GM12878 (cell line): Measurements from ENCODE around the gene GARNL3. TPM values are rescaled to one million over a fixed set of nuclear protein-coding genes. Genes with fewer than 3 reads are reported as not detected.

Experiments used
- ATAC-seq: fragments of 200-7000 bp; cut with Tn5 transposase; 3 replicates; pipeline ENCODE4 v1.9.1; 2020; ENCODE audit warnings: mild to moderate bottlenecking, moderate library complexity
- BruUV-seq: library from RNA; stranded (reverse); fragments of 400-500 nt; replicated peaks from 2 replicates; lab custom pipeline; 2021; lab: Mats Ljungman, UMichigan
- CTCF ChIA-PET: fragments of 300-600 bp; sonication (Branson Sonifier 250); formaldehyde crosslinking; extraction: SDS; loops from one replicate; lab custom pipeline; 2021; ENCODE audit warnings: inconsistent platforms; lab: Yijun Ruan, JAX
- POLR2A ChIA-PET: fragments of 350-600 bp; formaldehyde crosslinking; extraction: SDS; loops from one replicate; lab custom pipeline; 2021; ENCODE audit warnings: inconsistent platforms; lab: Charles Lee
- RAD21 ChIA-PET: fragments of 300-600 bp; sonication (Branson Sonifier 250); formaldehyde crosslinking; loops from one replicate; lab custom pipeline; 2023; ENCODE audit warnings: antibody characterized with exemption; ENCODE audit not compliant: unreplicated experiment; lab: Charles Lee
- SMC1A ChIA-PET: fragments of 300-600 bp; sonication (Branson Sonifier 250); formaldehyde crosslinking; loops from one replicate; lab custom pipeline; 2023; ENCODE audit not compliant: unreplicated experiment, uncharacterized antibody; lab: Charles Lee
- DNase-seq: peaks from one replicate; pipeline ENCODE4 v3.0.0-alpha.2; 2011; ENCODE audit warnings: low read depth, low spot score
- FAIRE-seq: peaks from 3 replicates; lab custom pipeline; 2011; peaks lifted over from hg19 to GRCh38; lab: Jason Lieb, UNC
- H2AFZ ChIP-seq: 2 replicates; pipeline ENCODE4 v1.6.0; 2011; ENCODE audit warnings: low read depth, low read length, control low read depth; ENCODE audit not compliant: control insufficient read depth
- H3K27ac ChIP-seq: 2 replicates; pipeline ENCODE4 v1.5.1; 2011; ENCODE audit warnings: control low read depth; ENCODE audit not compliant: control insufficient read depth, insufficient read depth
- H3K27me3 ChIP-seq, 2 experiments: replicated peaks in 1 of 2; 2 replicates each; pipeline versions ENCODE4 v1.6.0 to v1.6.1; 2011; ENCODE audit warnings: low read length in 1 of 2; ENCODE audit not compliant: control insufficient read depth in 2 of 2, insufficient read depth in 2 of 2
- H3K36me3 ChIP-seq, 2 experiments: 2 replicates each; pipeline ENCODE4 v1.5.1; 2011; ENCODE audit warnings: low read length in 1 of 2; ENCODE audit not compliant: control insufficient read depth in 2 of 2, insufficient read depth in 2 of 2
- H3K4me1 ChIP-seq: 2 replicates; pipeline ENCODE4 v1.6.1; 2011; ENCODE audit warnings: mild to moderate bottlenecking, low read length, moderate library complexity, mixed read lengths; ENCODE audit not compliant: control insufficient read depth, insufficient read depth
- H3K4me2 ChIP-seq: 2 replicates; pipeline ENCODE4 v1.6.0; 2011; ENCODE audit warnings: control low read depth; ENCODE audit not compliant: control insufficient read depth, insufficient read depth
- H3K4me3 ChIP-seq: fragments of 200-600 bp; sonication (generic); 2 replicates; pipeline ENCODE4 v1.5.1; 2016
- H3K79me2 ChIP-seq: 2 replicates; pipeline ENCODE4 v1.6.0; 2011; ENCODE audit warnings: low read length; ENCODE audit not compliant: control insufficient read depth, insufficient read depth
- H3K9ac ChIP-seq: 2 replicates; pipeline ENCODE4 v1.8.0; 2011; ENCODE audit warnings: low read length, control low read depth, mixed read lengths; ENCODE audit not compliant: control insufficient read depth, insufficient read depth
- H3K9me3 ChIP-seq: replicated peaks from 3 replicates; pipeline ENCODE4 v1.5.1; 2011; ENCODE audit warnings: mild to moderate bottlenecking, low read length; ENCODE audit not compliant: control insufficient read depth, insufficient read depth
- H4K20me1 ChIP-seq: 2 replicates; pipeline ENCODE4 v1.6.0; 2011; ENCODE audit not compliant: control insufficient read depth, insufficient read depth
- ATF7 ChIP-seq: fragments of 450-650 bp; IDR thresholded peaks from 2 replicates; pipeline ENCODE4 v1.6.1; 2016; ENCODE audit warnings: low read depth, mild to moderate bottlenecking
- IKZF1 ChIP-seq: fragments of 450-650 bp; conservative IDR thresholded peaks from 2 replicates; pipeline ENCODE4 v1.6.1; 2017; ENCODE audit warnings: antibody characterized with exemption, mild to moderate bottlenecking
- POLR2AphosphoS2 ChIP-seq: IDR thresholded peaks from 2 replicates; pipeline ENCODE4 v1.6.1; 2011; ENCODE audit warnings: low read depth, mild to moderate bottlenecking, low read length, improper control_type of control experiment, moderate library complexity
- RAD51 ChIP-seq: fragments of 450-650 bp; IDR thresholded peaks from 2 replicates; pipeline ENCODE4 v1.6.1; 2016; ENCODE audit warnings: moderate library complexity, mild to moderate bottlenecking, inconsistent platforms
- TBL1XR1 ChIP-seq: IDR thresholded peaks from 2 replicates; pipeline ENCODE4 v1.6.1; 2012; ENCODE audit warnings: low read depth, low read length, improper control_type of control experiment
- ZNF24 ChIP-seq: fragments of 450-650 bp; IDR thresholded peaks from 2 replicates; pipeline ENCODE4 v1.6.1; 2017; ENCODE audit warnings: antibody characterized with exemption, mild to moderate bottlenecking
- ZZZ3 ChIP-seq: IDR thresholded peaks from 2 replicates; pipeline ENCODE4 v1.6.1; 2011; ENCODE audit warnings: low read depth; ENCODE audit not compliant: control insufficient read depth, insufficient read length
- WGBS: methylation state at CpG from one replicate; pipeline ENCODE4 v1.1.6; 2016; ENCODE audit warnings: low lambda C conversion rate; ENCODE audit not compliant: insufficient replicate concordance, insufficient coverage; ENCODE audit errors: missing lambda C conversion rate; 5-methylcytosine and 5-hydroxymethylcytosine counted together
- in situ Hi-C: fragments of 300-500 bp; cut with MboI; formaldehyde crosslinking; loops from 9 replicates; pipeline ENCODE4 v1.14.3; 2018; ENCODE audit warnings: mixed read lengths
- intact Hi-C: fragments of 100-400 bp; cut with micrococcal nuclease; formaldehyde crosslinking; loops from one replicate; pipeline ENCODE4 v1.14.2; 2022; ENCODE audit not compliant: unreplicated experiment
- polyA plus RNA-seq, 11 experiments: library from polyadenylated mRNA; depleted of rRNA in 4 of 11; unstranded in 6 of 11; stranded (reverse) in 5 of 11; fragments of >200 nt; fragmentation: Nextera tagmentation in 4 of 11; fragmentation: Illumina TruSeq in 1 of 11; extraction: Ambion mirVana in 4 of 11; extraction: Trizol in 1 of 11; gene quantifications; 1 replicate in 1 of 11; 2 replicates in 10 of 11; pipeline versions ENCODE4 v1.2.1 to v1.2.3, GENCODE V29; 2011 to 2016; ENCODE audit warnings: inconsistent platforms in 2 of 11, missing spikeins in 2 of 11, low read depth in 1 of 11
- total RNA-seq, 4 experiments: library from RNA; depleted of rRNA in 3 of 4; stranded (reverse); fragments of >200 nt in 3 of 4; fragmentation: Illumina TruSeq in 1 of 4; extraction: Trizol in 1 of 4; gene quantifications; 2 replicates each; pipeline versions ENCODE4 v1.2.1 to v1.2.3, GENCODE V29; 2013 to 2021
- TF ChIP-seq, protein P1 (sequence below), 3 experiments: IDR thresholded peaks in 2 of 3; conservative IDR thresholded peaks in 1 of 3; 2 replicates each; pipeline ENCODE4 v1.5.1; 2011; ENCODE audit warnings: low read depth in 3 of 3, low read length in 3 of 3, mild to moderate bottlenecking in 3 of 3, control low read depth in 2 of 3, moderate library complexity in 2 of 3, inconsistent platforms in 1 of 3, mixed read lengths in 1 of 3; ENCODE audit not compliant: control insufficient read depth in 2 of 3, insufficient read depth in 1 of 3; ENCODE audit errors: extremely low read depth in 1 of 3
- TF ChIP-seq, protein P2 (sequence below): fragments of 450-650 bp; IDR thresholded peaks from 2 replicates; pipeline ENCODE4 v1.6.1; 2017; ENCODE audit warnings: borderline replicate concordance

GARNL3 gene
- total and polyA plus RNA-seq, 10 of the 15 experiments (the other 5 are each of a cell fraction or from before 2014, with no cell fraction given), result 0.89 to 13.2 (median 6.3) TPM

GRCh38 chr9:127229691-127230417 is 34.7 kb upstream of the GARNL3 start:
- CTCF ChIA-PET, result interaction anchor here (1.0 to 1.6 kb wide), 3 partner anchors 10 to 168 kb away, joined by 4 to 5 read pairs (median 4); no protein-coding TSS in a partner anchor
- Histone ChIP-seq H3K4me3 (no peak overlapping the region), H3K36me3 (no peaks in the 10 kb centered on the region), H4K20me1 (no peaks in the 10 kb centered on the region), H3K9ac (no peak overlapping the region), H3K4me2 (no peak overlapping the region), H3K27me3 (peaks cover 0 to 2% of the 10 kb centered on the region in 2 experiments; a peak in 2 of 4 replicates), H3K79me2 (no peaks in the 10 kb centered on the region), H3K4me1 (peaks cover 7% of the 10 kb centered on the region), H3K9me3 (no peaks in the 10 kb centered on the region), H2AFZ (no peak overlapping the region), H3K27ac (no peak overlapping the region)
- 75% methylated on average over 4 of the region's 4 CpGs for WGBS
- SMC1A ChIA-PET, result interaction anchor here (0.8 to 1.7 kb wide), 5 partner anchors 9 to 46 kb away, joined by 3 to 4 read pairs (median 3); no protein-coding TSS in a partner anchor
- intact Hi-C loops, result no loop called here
- no peak for ATAC-seq
- no peak for TF ChIP-seq TBL1XR1
- TF ChIP-seq ATF7, result no peak
- no peak for TF ChIP-seq IKZF1
- TF ChIP-seq, protein P1, sequence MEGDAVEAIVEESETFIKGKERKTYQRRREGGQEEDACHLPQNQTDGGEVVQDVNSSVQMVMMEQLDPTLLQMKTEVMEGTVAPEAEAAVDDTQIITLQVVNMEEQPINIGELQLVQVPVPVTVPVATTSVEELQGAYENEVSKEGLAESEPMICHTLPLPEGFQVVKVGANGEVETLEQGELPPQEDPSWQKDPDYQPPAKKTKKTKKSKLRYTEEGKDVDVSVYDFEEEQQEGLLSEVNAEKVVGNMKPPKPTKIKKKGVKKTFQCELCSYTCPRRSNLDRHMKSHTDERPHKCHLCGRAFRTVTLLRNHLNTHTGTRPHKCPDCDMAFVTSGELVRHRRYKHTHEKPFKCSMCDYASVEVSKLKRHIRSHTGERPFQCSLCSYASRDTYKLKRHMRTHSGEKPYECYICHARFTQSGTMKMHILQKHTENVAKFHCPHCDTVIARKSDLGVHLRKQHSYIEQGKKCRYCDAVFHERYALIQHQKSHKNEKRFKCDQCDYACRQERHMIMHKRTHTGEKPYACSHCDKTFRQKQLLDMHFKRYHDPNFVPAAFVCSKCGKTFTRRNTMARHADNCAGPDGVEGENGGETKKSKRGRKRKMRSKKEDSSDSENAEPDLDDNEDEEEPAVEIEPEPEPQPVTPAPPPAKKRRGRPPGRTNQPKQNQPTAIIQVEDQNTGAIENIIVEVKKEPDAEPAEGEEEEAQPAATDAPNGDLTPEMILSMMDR (IDR thresholded peaks at IDR 0.05 in 2 of 3, conservative IDR thresholded peaks at IDR 0.05 in 1 of 3; ENCODE audit: control insufficient read depth in 2 of 3, extremely low read depth in 1 of 3, insufficient read depth in 1 of 3, low read depth in 3 of 3, low read length in 3 of 3), result no peak
- no peak for TF ChIP-seq POLR2AphosphoS2
- no peak for TF ChIP-seq ZZZ3
- no peak for TF ChIP-seq RAD51
- TF ChIP-seq, protein P2, sequence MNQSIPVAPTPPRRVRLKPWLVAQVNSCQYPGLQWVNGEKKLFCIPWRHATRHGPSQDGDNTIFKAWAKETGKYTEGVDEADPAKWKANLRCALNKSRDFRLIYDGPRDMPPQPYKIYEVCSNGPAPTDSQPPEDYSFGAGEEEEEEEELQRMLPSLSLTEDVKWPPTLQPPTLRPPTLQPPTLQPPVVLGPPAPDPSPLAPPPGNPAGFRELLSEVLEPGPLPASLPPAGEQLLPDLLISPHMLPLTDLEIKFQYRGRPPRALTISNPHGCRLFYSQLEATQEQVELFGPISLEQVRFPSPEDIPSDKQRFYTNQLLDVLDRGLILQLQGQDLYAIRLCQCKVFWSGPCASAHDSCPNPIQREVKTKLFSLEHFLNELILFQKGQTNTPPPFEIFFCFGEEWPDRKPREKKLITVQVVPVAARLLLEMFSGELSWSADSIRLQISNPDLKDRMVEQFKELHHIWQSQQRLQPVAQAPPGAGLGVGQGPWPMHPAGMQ, result no peak
- no peak for TF ChIP-seq ZNF24
- in situ Hi-C loops, result no loop called here
- RAD21 ChIA-PET, result interaction anchor here (0.8 kb wide), 1 partner anchor 167 kb away, joined by 3 read pairs; the partner anchor contains the start of gene SLC2A8
- FAIRE-seq, result no peak
- no TSS peak for BruUV-seq
- POLR2A ChIA-PET, result no interaction called here
- DNase-seq, result no peak
